GM18505 (cell line): ENCODE data around the gene C21orf58.
"Not testable (repeated sequence)": the region's sequence is repeated elsewhere in the genome, so short reads cannot be mapped to it uniquely, and the experiment has no call there.

ENCODE experiments used
- ATAC-seq: cut with Tn5 transposase; IDR thresholded peaks from one replicate; pipeline ENCODE4 v1.9.1; 2021; ENCODE audit not compliant: unreplicated experiment
- POLR2A ChIP-seq: IDR thresholded peaks from 4 replicates; pipeline ENCODE4 v1.6.1; 2011; ENCODE audit warnings: borderline replicate concordance; ENCODE audit not compliant: insufficient read depth, insufficient read length; ENCODE audit errors: extremely low read depth

Gene C21orf58

DNA sequence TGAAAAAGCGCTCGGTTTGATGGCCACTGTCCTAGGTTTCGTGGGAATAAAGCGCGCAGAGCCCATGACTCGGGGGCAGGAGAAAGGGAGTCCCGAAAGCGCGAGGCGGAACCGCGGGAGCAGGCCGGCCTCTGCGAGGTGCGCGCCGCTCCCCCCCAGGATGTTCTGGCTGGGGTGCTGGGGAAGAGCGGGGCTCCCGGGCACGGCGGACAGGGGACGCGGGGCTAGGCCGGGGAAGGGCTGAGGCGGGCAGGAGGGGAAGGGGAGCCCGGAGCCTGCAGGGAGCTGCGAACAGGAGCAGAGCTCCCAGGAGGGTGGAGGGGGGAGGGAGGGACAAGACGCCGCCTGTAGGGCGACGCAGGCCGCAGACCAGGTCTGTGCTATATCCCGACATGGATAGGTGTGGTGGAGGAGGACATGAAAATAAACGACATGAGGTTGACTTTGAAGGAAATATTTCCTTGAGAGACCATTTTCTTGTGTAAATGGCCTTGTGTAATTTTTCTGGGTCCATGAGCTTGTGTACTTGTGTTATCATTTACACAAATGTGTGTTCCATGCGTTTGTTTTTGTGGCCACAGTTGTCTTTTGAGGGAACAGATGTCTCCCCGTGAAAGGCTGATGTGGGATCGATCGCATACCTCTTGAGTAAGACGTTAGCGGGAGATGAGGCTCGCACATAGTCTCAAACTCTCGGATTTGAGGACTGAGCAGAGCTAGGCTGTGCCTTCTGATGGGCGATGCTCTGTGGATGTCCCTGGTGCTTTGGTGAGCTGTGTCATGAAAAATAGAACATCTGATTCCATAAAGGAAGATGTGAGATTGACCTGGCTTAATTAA lies 1.6 kb upstream of the C21orf58 start:
- TF ChIP-seq POLR2A = no peak
- no peak for ATAC-seq

DNA sequence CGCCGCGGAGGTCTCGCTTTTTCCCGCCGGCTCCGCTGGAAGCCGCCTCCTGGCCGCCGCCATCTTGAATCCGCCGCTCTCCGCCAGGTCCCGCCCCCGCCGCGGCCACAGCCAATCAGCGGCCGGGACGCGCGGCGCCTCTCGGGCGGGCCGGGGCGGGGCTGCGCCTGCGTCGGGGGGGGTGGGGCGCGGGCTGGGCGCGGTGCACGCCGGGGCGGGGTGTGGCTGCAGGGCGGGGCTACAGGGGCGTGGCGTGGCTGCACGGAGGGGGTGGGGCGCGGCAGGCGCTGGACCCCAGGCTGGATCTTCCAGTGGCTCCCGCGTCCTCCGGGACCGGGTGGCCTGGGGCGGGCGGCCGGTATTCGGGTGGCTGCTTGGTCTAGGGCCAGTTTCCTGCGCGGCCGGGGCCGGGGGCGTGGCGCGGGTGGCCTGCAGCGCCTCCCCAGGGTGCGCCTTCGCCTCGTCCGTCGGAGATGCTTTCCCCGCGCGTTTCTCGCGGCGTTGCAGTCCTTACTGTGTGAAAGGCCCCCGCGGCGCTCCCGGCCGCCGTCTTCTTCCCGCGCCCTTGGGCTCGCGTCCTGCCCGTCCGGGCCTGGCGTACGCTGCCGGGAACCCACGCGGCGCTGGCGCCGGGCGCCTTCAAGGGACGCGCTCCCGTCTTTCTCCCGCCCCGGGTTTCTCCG lies 861 bp upstream of the C21orf58 start:
- ATAC-seq = peak; percentile 58
- peak; percentile 55 for TF ChIP-seq POLR2A

DNA sequence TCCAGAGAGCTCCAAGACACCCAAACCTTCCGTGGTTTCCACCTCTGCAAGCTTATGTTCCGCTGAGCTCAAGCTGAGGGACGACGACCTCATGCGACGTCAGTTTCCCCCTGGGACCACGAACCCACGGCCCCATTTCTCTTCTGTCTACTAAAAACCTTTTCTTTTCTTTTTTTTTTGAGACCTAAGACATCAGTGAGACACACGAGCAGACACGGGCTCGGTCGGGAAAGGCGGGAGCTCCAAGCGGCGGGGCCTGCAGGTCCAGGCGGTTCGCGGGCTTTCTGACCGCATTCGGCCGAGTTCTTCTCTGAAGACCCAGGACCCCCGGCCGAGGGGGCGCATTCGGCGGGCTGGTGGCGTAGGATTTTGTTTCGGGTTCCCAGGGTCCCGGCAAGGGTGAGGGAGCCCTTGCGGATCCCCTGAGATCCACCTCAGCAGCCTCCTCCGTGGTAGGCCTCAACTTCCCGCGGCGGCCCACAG lies 402 bp downstream of the C21orf58 start:
- ATAC-seq = peak; percentile 3
- TF ChIP-seq POLR2A = no peak

DNA sequence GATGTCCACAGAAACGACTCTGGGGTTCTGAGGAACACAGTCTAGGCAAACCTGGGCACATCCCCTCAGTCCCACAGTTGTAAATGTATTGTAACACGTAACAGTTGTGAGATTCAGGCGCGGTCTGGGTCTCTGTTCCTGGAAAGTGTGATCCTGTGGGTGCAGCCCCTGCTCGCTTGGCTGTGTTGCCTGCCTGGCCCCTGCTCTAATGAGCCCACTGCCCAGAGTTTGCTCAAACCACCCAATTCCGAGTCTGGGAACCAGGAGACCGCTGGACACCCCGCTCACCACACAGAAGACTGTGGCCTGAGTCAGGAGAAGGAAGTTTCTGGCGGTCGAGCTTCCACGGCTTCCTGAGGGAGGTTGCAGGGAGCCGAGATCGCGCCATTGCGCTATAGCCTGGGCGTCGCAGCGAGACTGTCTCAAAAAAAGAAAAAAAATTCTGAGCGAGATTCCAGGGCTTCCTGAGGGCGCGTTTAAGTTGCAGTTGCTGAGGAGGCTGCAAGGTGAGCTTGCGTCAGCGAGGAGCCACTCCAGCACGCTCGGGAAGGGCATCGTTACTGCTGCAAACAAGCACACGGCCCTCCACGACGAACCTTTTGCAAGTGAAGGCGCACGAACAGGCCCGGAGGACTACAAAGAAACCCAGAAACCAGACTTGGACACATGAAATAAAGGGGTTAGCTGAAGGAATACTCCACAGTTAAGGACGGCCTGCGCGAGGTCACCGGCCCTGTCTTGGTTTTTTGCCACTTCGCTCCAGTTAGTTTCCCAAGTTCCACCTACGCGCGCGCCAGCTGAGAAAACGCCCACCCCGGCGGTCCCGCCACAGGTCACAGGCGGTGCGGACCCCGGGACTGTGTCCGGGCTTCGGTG lies 1.1 kb downstream of the C21orf58 start:
- no peak for TF ChIP-seq POLR2A
- ATAC-seq = no peak

DNA sequence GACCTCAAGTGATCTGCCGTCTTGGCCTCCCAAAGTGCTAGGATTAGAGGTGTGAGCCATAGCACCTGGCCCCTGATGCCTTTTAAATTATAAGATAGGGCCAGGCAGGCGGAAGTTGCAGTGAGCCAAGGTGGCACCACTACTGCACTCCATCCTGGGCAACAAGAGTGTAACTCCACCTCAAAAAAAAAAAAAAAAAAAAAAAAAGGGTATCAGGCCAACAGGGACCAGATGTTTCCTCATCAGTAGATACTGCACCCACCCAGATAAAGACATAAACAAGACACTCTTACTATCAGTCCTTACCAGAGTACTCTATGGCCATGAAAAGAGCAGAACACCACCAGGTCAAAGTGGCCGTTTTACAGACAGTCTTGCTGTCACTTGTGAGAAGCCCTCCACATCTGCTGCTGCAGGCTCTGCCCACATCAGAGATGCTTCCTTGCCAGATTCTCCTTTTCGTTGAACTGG lies 3.3 kb downstream of the C21orf58 start:
- no peak for ATAC-seq
- TF ChIP-seq POLR2A = no peak

DNA sequence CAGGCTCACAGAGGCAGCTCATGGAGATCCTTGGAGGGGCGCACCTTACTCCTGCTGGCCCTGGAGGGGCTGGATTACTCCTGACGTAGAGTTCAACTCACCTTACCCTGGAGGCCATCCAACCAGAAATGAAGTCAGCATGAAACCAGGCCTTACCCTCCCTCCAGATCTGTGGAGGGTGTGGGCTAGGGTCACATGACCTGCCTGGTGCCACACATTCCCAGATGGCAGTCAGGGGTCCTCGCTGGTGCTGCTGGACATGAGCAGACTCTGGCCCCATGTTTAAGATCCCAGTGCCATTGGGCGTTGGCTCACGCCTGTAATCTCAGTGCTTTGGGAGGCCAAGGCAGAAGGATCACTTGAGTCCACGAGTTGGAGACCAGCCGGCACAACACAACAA lies 4.5 kb downstream of the C21orf58 start:
- no peak for TF ChIP-seq POLR2A
- no peak for ATAC-seq

DNA sequence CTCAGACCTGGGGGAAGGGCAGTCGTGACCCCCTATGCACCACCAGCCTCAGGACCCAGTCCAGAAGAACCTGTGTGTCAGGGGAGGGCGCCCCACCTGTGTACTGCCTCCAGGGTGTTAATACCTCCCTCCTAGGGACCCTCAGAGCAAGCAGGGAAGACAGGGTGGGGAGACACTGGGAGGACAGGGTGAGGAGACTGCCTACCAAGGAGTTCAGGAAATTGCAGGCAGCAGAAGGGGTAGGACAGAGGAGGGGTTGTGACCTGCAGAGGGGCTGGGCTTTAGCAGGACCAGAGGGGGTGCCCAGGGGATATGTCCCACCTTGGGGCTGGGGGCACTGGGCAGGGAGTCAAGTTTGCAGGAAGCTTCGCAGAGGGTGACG lies 5.2 kb downstream of the C21orf58 start:
- ATAC-seq = no peak
- TF ChIP-seq POLR2A = no peak

DNA sequence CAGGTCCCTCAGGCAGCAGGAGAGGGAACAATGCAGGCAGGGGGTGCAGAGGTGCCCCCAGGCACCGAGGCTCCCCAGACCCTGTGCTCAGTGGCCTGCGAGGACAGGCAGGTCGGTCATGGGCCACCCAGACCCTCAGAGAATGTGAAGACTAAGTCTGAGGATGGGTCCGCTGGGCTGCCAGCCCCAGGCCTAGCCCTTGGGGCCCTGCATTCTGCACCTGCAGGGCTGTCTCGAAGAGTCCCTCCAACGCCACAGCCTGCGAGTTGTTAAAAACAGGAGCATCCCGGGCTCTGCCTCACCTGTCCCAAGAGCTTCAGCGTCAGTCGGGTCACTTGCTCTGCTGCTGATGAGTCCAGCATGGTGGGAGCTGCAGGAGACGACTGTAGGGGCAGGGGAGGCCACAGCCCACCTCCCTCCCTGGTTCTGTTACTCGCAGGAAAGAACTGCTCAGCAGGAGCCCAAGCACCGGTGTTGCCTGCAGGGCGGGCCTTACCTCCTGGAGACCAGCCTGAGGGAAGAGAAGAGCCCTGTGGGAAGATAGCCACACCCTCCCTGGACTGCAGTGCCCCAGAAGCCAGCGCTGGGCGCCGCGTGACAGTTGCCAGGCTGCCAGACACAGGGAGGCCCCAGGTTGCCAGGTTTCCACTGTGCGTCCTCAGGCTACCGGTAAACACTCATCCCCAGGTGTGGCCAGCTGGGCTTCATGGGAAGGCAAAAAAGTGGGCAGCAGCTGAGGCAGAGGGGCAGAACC lies 5.8 kb downstream of the C21orf58 start:
- TF ChIP-seq POLR2A = no peak
- ATAC-seq = no peak

DNA sequence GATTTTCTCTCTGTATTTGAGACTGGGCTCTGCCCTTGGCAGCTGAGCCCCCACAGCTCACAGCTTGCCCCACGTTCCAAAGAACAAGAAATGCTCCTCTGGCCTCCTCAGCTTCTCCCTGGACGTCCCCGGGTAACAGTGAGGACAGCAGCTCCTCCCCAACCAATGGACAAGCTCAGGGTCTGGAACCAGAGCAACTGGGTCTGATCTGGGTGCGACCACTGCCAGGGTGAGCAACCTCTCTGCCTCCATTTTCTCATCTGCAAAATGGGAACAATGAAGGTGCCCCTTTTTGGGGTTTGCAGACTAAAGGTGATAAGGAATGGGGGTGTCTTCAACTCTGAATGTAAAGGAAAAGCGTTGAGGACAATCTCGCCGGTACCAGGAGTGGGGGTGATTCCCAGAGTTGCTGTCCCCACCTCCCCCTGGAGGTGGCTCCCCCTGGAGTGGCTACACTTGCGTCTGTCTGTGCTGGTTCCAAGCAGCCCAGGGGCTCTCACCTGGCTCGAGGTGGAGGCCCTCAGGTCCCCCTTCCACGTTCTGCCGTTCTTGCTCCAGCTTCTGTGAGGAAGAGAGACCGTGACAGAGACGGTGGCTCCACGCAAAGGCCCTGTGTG lies 6.9 kb downstream of the C21orf58 start:
- ATAC-seq = no peak

DNA sequence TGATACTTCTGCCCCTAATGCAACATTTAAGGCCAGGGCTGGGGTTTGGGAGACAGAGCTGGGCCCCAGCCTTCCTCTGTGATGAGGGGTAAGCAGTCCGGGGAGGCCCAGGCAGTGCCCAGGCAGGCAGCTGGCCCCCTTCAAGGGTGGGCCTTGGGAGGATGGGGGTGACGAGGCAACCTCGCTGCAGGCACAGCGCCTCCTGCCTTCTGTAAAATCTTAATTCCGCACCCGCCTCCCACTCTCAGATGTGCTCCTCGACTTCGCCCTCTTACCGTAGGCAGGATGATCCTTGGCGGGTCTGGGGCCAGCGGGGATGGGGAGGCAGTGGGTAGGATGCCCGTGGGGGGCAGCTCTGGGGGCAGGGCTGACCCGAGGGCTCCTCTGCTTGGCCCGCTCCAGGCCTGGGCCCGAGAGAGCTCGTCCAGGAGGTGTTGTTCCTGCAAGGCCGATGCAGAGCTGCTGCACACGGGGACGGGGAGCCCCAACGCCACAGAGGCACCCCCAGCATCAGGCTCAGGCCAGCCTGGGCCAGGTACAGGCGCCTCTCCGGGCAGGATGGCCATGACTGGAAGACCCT lies 9.1 kb downstream of the C21orf58 start:
- ATAC-seq = no peak
- no peak for TF ChIP-seq POLR2A

More for the DNA sequence above, 6.9 kb downstream of the C21orf58 start:
- TF ChIP-seq POLR2A = no peak

DNA sequence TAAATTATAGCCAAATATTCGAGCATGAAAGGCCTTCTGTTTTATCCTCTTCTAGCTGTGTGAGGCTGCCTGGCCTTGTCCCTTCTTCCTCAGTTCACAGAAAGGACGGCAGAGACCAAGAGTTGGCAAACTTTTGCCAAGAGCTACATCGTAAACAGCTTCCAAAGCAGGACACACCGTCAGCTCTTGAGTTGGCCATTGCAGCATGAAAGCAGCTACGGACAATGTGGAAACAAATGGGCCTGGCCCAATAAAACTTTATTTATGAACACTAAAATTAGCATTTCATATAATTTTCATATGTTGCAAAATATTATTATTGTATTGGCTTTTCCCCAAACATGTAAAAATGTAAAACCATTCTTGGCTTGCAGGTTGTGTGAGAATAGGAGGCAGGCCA lies 10.7 kb downstream of the C21orf58 start:
- ATAC-seq = no peak
- no peak for TF ChIP-seq POLR2A

DNA sequence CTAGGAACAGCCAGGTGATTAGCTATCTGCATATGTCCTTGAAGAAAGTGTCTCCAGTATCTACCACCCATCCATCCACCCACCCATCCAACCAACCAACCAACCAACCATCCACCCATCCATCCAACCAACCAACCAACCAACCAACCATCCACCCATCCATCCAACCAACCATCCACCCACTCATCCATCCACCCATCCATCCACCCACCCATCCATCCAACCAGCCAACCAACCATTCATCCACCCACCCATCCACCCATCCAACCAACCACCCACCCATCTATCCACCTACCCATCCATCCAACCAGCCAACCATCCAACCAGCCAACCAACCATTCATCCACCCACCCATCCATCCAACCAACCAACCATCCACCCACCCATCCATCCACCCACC lies 12.1 kb downstream of the C21orf58 start:
- TF ChIP-seq POLR2A = no peak
- ATAC-seq = no peak

DNA sequence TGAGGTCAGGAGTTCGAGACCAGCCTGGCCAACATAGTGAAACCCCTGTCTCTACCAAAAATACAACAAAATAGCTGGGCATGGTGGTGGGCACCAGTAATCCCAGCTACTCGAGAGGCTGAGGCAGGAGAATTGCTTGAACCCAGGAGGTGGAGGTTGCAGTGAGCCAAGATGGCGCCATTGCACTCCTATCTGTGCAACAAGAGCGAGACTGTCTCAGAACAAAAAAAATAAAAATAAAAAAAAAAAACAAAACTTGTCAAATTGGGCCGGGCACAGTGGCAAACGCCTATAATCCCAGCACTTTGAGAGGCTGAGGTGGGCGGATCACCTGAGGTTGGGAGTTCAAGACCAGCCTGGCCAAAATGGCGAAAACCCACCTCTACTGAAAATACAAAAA lies 13.4 kb downstream of the C21orf58 start:
- not testable (repeated sequence) for ATAC-seq
